ENCODE measurements around the gene FIZ1.

GRCh38 chr19:55609326-55609725 lies 10.0 kb upstream of the FIZ1 start:
- TF ChIP-seq CTCF (IDR thresholded peaks at IDR 0.05; ENCODE audit: low read depth, low read length), result no peak
- TF ChIP-seq POLR2A (IDR thresholded peaks at IDR 0.05; ENCODE audit: extremely low read depth, insufficient read length), result no peak

Data from NB4 (cell line).